Tibial nerve (tissue), 4 donors: ENCODE measurements around the gene CCN2.

Experiments
- EP300 ChIP-seq, 2 donors: sonication (generic); formaldehyde crosslinking; IDR thresholded peaks; one replicate each; pipeline ENCODE4 v1.6.1; 2017; ENCODE audit warnings: antibody characterized with exemption in 2 of 2, mild to moderate bottlenecking in 1 of 2
- TF ChIP-seq, protein P1 (sequence below), 5 experiments: fragments of 200-600 bp in 3 of 5; fragments of 450-650 bp in 2 of 5; sonication (generic) in 3 of 5; IDR thresholded peaks; one replicate each; pipeline ENCODE4 v1.5.1; 2016 to 2019; ENCODE audit warnings: antibody characterized with exemption in 5 of 5, mild to moderate bottlenecking in 3 of 5, moderate library complexity in 2 of 5

- TF ChIP-seq EP300 (IDR thresholded peaks at IDR 0.05), result no peak
- TF ChIP-seq, protein P1, sequence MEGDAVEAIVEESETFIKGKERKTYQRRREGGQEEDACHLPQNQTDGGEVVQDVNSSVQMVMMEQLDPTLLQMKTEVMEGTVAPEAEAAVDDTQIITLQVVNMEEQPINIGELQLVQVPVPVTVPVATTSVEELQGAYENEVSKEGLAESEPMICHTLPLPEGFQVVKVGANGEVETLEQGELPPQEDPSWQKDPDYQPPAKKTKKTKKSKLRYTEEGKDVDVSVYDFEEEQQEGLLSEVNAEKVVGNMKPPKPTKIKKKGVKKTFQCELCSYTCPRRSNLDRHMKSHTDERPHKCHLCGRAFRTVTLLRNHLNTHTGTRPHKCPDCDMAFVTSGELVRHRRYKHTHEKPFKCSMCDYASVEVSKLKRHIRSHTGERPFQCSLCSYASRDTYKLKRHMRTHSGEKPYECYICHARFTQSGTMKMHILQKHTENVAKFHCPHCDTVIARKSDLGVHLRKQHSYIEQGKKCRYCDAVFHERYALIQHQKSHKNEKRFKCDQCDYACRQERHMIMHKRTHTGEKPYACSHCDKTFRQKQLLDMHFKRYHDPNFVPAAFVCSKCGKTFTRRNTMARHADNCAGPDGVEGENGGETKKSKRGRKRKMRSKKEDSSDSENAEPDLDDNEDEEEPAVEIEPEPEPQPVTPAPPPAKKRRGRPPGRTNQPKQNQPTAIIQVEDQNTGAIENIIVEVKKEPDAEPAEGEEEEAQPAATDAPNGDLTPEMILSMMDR (IDR thresholded peaks at IDR 0.05), result no peak
Observed at GRCh38 chr6:131931063-131931750, 20.0 kb downstream of the CCN2 start.
